SH-SY5Y (cell line): ENCODE data around the gene KIF26B.

ENCODE experiments used
- GATA2 ChIP-seq: IDR thresholded peaks from 2 replicates; pipeline ENCODE4 v1.6.1; 2011; ENCODE audit warnings: mild to moderate bottlenecking, low read depth, low read length
- GATA3 ChIP-seq: IDR thresholded peaks from 2 replicates; pipeline ENCODE4 v1.6.1; 2011; ENCODE audit warnings: low read depth, mild to moderate bottlenecking, low read length, moderate library complexity

DNA sequence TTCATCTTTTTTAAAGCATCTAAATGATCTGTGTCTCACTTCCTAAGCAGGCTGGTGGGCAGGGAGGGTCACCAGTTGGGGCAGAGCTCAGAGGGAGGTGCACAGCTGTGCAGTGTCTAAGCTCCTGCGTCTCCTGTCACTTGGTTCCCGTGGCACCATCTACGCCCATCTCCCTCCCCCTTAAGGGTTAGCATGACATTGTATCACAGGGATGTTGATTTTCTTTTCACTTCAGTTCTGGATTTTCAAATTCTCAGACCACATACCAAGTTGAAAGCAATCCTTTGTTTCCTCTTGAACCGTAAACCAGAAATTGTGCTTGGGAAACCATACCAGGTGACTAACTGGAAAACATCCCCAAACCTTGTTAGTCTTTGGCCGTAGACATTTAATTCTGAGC, 187.0 kb downstream of the KIF26B start:
- TF ChIP-seq GATA2 (no peak), GATA3 (no peak)
